H9 (cell line): ENCODE results near the gene VIPR2. TPM values are rescaled to one million over a fixed set of nuclear protein-coding genes. Genes with fewer than 3 reads are reported as not detected.

Source experiments
- DNase-seq: peaks from one replicate; pipeline ENCODE4 v3.0.0-alpha.2; 2017
- H2AFZ ChIP-seq: one replicate; pipeline ENCODE4 v1.6.1; 2013; ENCODE audit warnings: mild to moderate bottlenecking, low read length, control low read depth, moderate library complexity
- H2AK5ac ChIP-seq: 2 replicates; pipeline ENCODE4 v1.6.1; 2013; ENCODE audit warnings: low read length, control low read depth, mixed read lengths; ENCODE audit not compliant: insufficient read length
- H2BK120ac ChIP-seq: one replicate; pipeline ENCODE4 v1.6.1; 2013; ENCODE audit warnings: low read depth, mild to moderate bottlenecking, low read length, control low read depth, inconsistent platforms; ENCODE audit not compliant: poor library complexity, severe bottlenecking
- H2BK12ac ChIP-seq: 2 replicates; pipeline ENCODE4 v1.6.1; 2013; ENCODE audit warnings: low read length, control low read depth, mixed read lengths, low read depth; ENCODE audit not compliant: insufficient read length
- H2BK15ac ChIP-seq: 2 replicates; pipeline ENCODE4 v1.6.1; 2013; ENCODE audit warnings: low read depth, low read length, control low read depth
- H2BK20ac ChIP-seq: one replicate; pipeline ENCODE4 v1.6.1; 2013; ENCODE audit warnings: low read depth, mild to moderate bottlenecking, low read length, control low read depth, inconsistent platforms; ENCODE audit not compliant: poor library complexity, severe bottlenecking
- H2BK5ac ChIP-seq: 2 replicates; pipeline ENCODE4 v1.6.1; 2013; ENCODE audit warnings: low read length, control low read depth, mixed read lengths; ENCODE audit not compliant: insufficient read length
- H3K14ac ChIP-seq: 2 replicates; pipeline ENCODE4 v1.6.1; 2013; ENCODE audit warnings: low read length, control low read depth; ENCODE audit not compliant: insufficient read depth
- H3K18ac ChIP-seq: 2 replicates; pipeline ENCODE4 v1.6.1; 2013; ENCODE audit warnings: low read depth, mild to moderate bottlenecking, mixed read lengths, low read length, control low read depth; ENCODE audit not compliant: insufficient read length
- H3K23ac ChIP-seq: 2 replicates; pipeline ENCODE4 v1.6.1; 2013; ENCODE audit warnings: low read length, control low read depth, mixed read lengths, low read depth; ENCODE audit not compliant: insufficient read length
- H3K23me2 ChIP-seq: 2 replicates; pipeline ENCODE4 v1.6.1; 2013; ENCODE audit warnings: low read depth, mild to moderate bottlenecking, mixed read lengths, low read length, control low read depth; ENCODE audit not compliant: insufficient read length, poor library complexity, severe bottlenecking
- H3K27ac ChIP-seq: 2 replicates; pipeline ENCODE4 v1.5.1; 2013; ENCODE audit warnings: low read length, control low read depth, mixed read lengths, low read depth; ENCODE audit not compliant: insufficient read length
- H3K27me3 ChIP-seq: 2 replicates; pipeline ENCODE4 v1.6.1; 2013; ENCODE audit warnings: low read length, control low read depth, inconsistent platforms; ENCODE audit not compliant: insufficient read depth
- H3K4ac ChIP-seq: 2 replicates; pipeline ENCODE4 v1.6.1; 2013; ENCODE audit warnings: low read depth, mild to moderate bottlenecking, control low read depth, inconsistent platforms, low read length, moderate library complexity
- H3K4me1 ChIP-seq: 2 replicates; pipeline ENCODE4 v1.6.1; 2013; ENCODE audit warnings: low read length, control low read depth, inconsistent platforms; ENCODE audit not compliant: insufficient read depth
- H3K4me2 ChIP-seq: 2 replicates; pipeline ENCODE4 v1.6.1; 2013; ENCODE audit warnings: low read length, control low read depth, mixed read lengths; ENCODE audit not compliant: insufficient read length, insufficient read depth
- H3K56ac ChIP-seq: 2 replicates; pipeline ENCODE4 v1.6.1; 2013; ENCODE audit warnings: low read depth, mild to moderate bottlenecking, mixed read lengths, low read length, control low read depth; ENCODE audit not compliant: insufficient read length
- H3K79me1 ChIP-seq: 2 replicates; pipeline ENCODE4 v1.6.1; 2013; ENCODE audit warnings: low read depth, mild to moderate bottlenecking, moderate library complexity, low read length, control low read depth, inconsistent platforms; ENCODE audit not compliant: insufficient read depth, poor library complexity, severe bottlenecking
- H3K79me2 ChIP-seq: 2 replicates; pipeline ENCODE4 v1.6.1; 2013; ENCODE audit warnings: low read length, control low read depth, inconsistent platforms; ENCODE audit not compliant: insufficient read depth
- H3K9ac ChIP-seq: 2 replicates; pipeline ENCODE4 v1.6.1; 2013; ENCODE audit warnings: low read length, control low read depth, mixed read lengths; ENCODE audit not compliant: insufficient read length; ENCODE audit errors: extremely low read depth
- H3K9me3 ChIP-seq: one replicate; pipeline ENCODE4 v1.6.1; 2013; ENCODE audit warnings: low read depth, low read length, inconsistent platforms; ENCODE audit not compliant: control insufficient read depth
- H3T11ph ChIP-seq: one replicate; pipeline ENCODE4 v1.6.1; 2013; ENCODE audit warnings: mild to moderate bottlenecking, low read length, control low read depth, inconsistent platforms
- H4K20me1 ChIP-seq: one replicate; pipeline ENCODE4 v1.6.1; 2013; ENCODE audit not compliant: control insufficient read depth, insufficient read length, insufficient read depth
- H4K5ac ChIP-seq: 2 replicates; pipeline ENCODE4 v1.6.1; 2013; ENCODE audit warnings: low read depth, mild to moderate bottlenecking, mixed read lengths, low read length, control low read depth; ENCODE audit not compliant: insufficient read length
- H4K8ac ChIP-seq: replicated peaks from 2 replicates; pipeline ENCODE4 v1.6.1; 2013; ENCODE audit warnings: low read length, control low read depth, mixed read lengths, low read depth; ENCODE audit not compliant: insufficient read length
- H4K91ac ChIP-seq: 2 replicates; pipeline ENCODE4 v1.6.1; 2013; ENCODE audit warnings: low read depth, mild to moderate bottlenecking, moderate library complexity, mixed read lengths, low read length, control low read depth; ENCODE audit not compliant: insufficient read length
- H3K27ac Mint-ChIP-seq, 3 experiments: 2 replicates in 2 of 3; 3 replicates in 1 of 3; pipeline ENCODE4 v1.8.0; 2020 to 2021; ENCODE audit warnings: mixed read lengths in 3 of 3, mild to moderate bottlenecking in 1 of 3, moderate library complexity in 1 of 3
- H3K27me3 Mint-ChIP-seq: 2 replicates; pipeline ENCODE4 v1.8.0; 2021; ENCODE audit warnings: low read depth, mild to moderate bottlenecking, moderate library complexity, mixed read lengths
- H3K36me3 Mint-ChIP-seq, 3 experiments: 2 replicates in 2 of 3; 3 replicates in 1 of 3; pipeline ENCODE4 v1.8.0; 2020 to 2021; ENCODE audit warnings: low read depth in 3 of 3, mixed read lengths in 3 of 3; ENCODE audit not compliant: insufficient read depth in 1 of 3
- H3K4me1 Mint-ChIP-seq, 2 experiments: 2 replicates each; pipeline ENCODE4 v1.8.0; 2020; ENCODE audit warnings: mixed read lengths in 2 of 2
- H3K4me3 Mint-ChIP-seq, 2 experiments: 2 replicates in 1 of 2; 3 replicates in 1 of 2; pipeline ENCODE4 v1.8.0; 2020 to 2021; ENCODE audit warnings: mild to moderate bottlenecking in 2 of 2, mixed read lengths in 2 of 2, moderate library complexity in 1 of 2
- H3K9me3 Mint-ChIP-seq, 2 experiments: 2 replicates in 1 of 2; 3 replicates in 1 of 2; pipeline ENCODE4 v1.8.0; 2020; ENCODE audit warnings: mild to moderate bottlenecking in 2 of 2, mixed read lengths in 2 of 2, moderate library complexity in 1 of 2
- WGBS: extraction: QIAGEN DNeasy Blood & Tissue Kit; methylation state at CpG from one replicate; pipeline ENCODE4 v1.1.7; 2013; ENCODE audit warnings: missing lambda C conversion rate, low lambda C conversion rate, mixed read lengths; ENCODE audit not compliant: insufficient read length; ENCODE audit errors: extremely low coverage; 5-methylcytosine and 5-hydroxymethylcytosine counted together
- total RNA-seq: library from RNA; stranded (reverse); gene quantifications from 2 replicates; pipeline ENCODE4 v1.2.1, GENCODE V29; 2021
- TF ChIP-seq, protein P1 (sequence below): fragments of 200-600 bp; sonication (generic); conservative IDR thresholded peaks from 3 replicates; pipeline ENCODE4 v1.8.0; 2021; ENCODE audit warnings: antibody characterized with exemption, mild to moderate bottlenecking

VIPR2 gene
- total RNA-seq, 1 experiment from 2014 or later, result 1.6 TPM

DNA sequence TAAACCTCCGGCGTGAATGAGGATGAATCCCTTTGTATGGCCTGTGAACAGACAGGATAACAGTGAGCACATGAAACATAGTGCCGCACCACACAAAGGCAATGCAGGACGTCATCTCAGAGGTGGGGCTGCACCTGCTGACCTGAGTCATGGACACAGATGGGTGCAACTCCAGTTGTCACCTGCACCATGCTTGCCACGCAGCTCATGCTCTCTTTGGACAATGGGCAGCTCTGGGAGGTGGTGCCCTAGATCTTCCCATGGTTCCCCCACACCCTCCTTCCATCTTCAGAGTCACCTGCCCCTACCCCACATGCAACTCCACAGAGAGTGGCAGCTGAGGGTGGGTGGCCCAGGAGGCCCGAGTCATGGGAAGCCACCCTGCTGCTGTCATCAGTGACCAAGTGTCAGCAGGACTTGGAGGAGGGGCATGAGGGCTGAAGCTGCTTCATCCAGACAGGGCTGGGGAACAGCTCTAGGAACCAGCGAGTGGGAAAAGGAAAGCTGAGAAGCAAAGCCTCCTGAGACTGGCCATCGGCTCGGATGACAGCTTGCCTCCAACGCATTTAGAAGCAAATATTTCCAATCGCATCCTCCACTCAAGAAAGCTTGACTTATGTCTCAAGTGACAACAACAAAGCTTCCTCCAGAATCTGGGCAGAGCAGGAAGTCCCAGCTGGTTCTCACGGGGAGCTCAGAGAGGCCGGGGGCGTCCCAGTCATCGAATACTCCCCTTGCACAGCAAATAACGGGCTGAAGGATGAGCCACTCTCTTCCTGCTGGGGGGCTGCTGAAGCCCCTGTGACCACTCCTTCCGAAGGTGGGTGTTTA, 27.1 kb downstream of the VIPR2 start:
- peaks cover 36 to 45% of the 10 kb centered on the region in 2 experiments for H3K4me1 Mint-ChIP-seq
- TF ChIP-seq, protein P1, sequence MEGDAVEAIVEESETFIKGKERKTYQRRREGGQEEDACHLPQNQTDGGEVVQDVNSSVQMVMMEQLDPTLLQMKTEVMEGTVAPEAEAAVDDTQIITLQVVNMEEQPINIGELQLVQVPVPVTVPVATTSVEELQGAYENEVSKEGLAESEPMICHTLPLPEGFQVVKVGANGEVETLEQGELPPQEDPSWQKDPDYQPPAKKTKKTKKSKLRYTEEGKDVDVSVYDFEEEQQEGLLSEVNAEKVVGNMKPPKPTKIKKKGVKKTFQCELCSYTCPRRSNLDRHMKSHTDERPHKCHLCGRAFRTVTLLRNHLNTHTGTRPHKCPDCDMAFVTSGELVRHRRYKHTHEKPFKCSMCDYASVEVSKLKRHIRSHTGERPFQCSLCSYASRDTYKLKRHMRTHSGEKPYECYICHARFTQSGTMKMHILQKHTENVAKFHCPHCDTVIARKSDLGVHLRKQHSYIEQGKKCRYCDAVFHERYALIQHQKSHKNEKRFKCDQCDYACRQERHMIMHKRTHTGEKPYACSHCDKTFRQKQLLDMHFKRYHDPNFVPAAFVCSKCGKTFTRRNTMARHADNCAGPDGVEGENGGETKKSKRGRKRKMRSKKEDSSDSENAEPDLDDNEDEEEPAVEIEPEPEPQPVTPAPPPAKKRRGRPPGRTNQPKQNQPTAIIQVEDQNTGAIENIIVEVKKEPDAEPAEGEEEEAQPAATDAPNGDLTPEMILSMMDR, result no peak
- Histone ChIP-seq H4K8ac (no peak overlapping the region), H3K4ac (no peak overlapping the region), H3K9ac (no peak overlapping the region), H2BK20ac (no peak overlapping the region), H4K91ac (no peak overlapping the region), H2BK120ac (no peak overlapping the region), H3K79me1 (no peaks in the 10 kb centered on the region), H2BK5ac (no peak overlapping the region), H2AK5ac (no peak overlapping the region), H4K5ac (no peak overlapping the region), H2BK12ac (no peak overlapping the region), H3K4me1 (0 out of 2 replicates have a peak, but pooled peaks cover 2% of the 10 kb centered on the region), H3K9me3 (no peaks in the 10 kb centered on the region), H3K56ac (no peak overlapping the region), H3T11ph (no peak overlapping the region), H3K18ac (no peak overlapping the region), H4K20me1 (no peaks in the 10 kb centered on the region), H2BK15ac (no peak overlapping the region), H3K27ac (no peak overlapping the region), H3K23me2 (no peaks in the 10 kb centered on the region), H2AFZ (no peak overlapping the region), H3K23ac (no peak overlapping the region), H3K79me2 (no peaks in the 10 kb centered on the region), H3K4me2 (no peak overlapping the region), H3K27me3 (no peaks in the 10 kb centered on the region), H3K14ac (no peak overlapping the region)
- WGBS, result no CpG with 5 or more reads among the region's 17 CpGs
- no peak for DNase-seq
- H3K27me3 Mint-ChIP-seq, result peaks cover 6% of the 10 kb centered on the region
- H3K36me3 Mint-ChIP-seq, result no peaks in the 10 kb centered on the region
- no peak overlapping the region for H3K27ac Mint-ChIP-seq
- H3K9me3 Mint-ChIP-seq, result no peaks in the 10 kb centered on the region; a peak in 1 of 5 replicates
- H3K4me3 Mint-ChIP-seq, result no peak overlapping the region
